Mesendoderm (in vitro differentiated cells): ENCODE results near the gene PCAT6.
A peak's percentile ranks its signal among the peaks of the same experiment; 100 is the strongest.

Experiments
- DNase-seq: peaks from one replicate; pipeline ENCODE4 v3.0.0; 2013
- H2AK5ac ChIP-seq: 2 replicates; pipeline ENCODE4 v1.6.1; 2013; ENCODE audit warnings: low read length, inconsistent platforms
- H2BK120ac ChIP-seq: 2 replicates; pipeline ENCODE4 v1.6.1; 2013; ENCODE audit warnings: low read depth, mild to moderate bottlenecking, low read length, moderate library complexity, mixed read lengths
- H2BK15ac ChIP-seq: replicated peaks from 2 replicates; pipeline ENCODE4 v1.6.1; 2013; ENCODE audit warnings: low read depth, mild to moderate bottlenecking, moderate library complexity
- H2BK5ac ChIP-seq: 2 replicates; pipeline ENCODE4 v1.6.1; 2013; ENCODE audit warnings: low read length, inconsistent platforms
- H3K18ac ChIP-seq: 2 replicates; pipeline ENCODE4 v1.6.1; 2013; ENCODE audit warnings: mild to moderate bottlenecking, low read length, mixed read lengths
- H3K23ac ChIP-seq: one replicate; pipeline ENCODE4 v1.6.1; 2013; ENCODE audit warnings: low read length
- H3K27ac ChIP-seq: 2 replicates; pipeline ENCODE4 v1.5.1; 2013; ENCODE audit warnings: low read depth, mild to moderate bottlenecking, inconsistent platforms, low read length, moderate library complexity
- H3K27me3 ChIP-seq: 2 replicates; pipeline ENCODE4 v1.6.1; 2013; ENCODE audit warnings: low read length, control low read depth, mild to moderate bottlenecking, inconsistent platforms; ENCODE audit not compliant: insufficient read depth, poor library complexity
- H3K36me3 ChIP-seq: 2 replicates; pipeline ENCODE4 v1.6.1; 2013; ENCODE audit warnings: low read length, inconsistent platforms; ENCODE audit not compliant: control insufficient read depth, insufficient read depth
- H3K4ac ChIP-seq: one replicate; pipeline ENCODE4 v1.6.1; 2013; ENCODE audit warnings: low read depth, mild to moderate bottlenecking, low read length, moderate library complexity
- H3K4me1 ChIP-seq: 2 replicates; pipeline ENCODE4 v1.6.1; 2013; ENCODE audit warnings: low read depth, low read length, inconsistent platforms; ENCODE audit not compliant: control insufficient read depth
- H3K4me2 ChIP-seq: 2 replicates; pipeline ENCODE4 v1.6.1; 2013; ENCODE audit warnings: low read length
- H3K4me3 ChIP-seq: 2 replicates; pipeline ENCODE4 v1.5.1; 2013; ENCODE audit warnings: mild to moderate bottlenecking, low read length
- H3K56ac ChIP-seq: one replicate; pipeline ENCODE4 v1.6.1; 2013; ENCODE audit warnings: low read length
- H3K79me1 ChIP-seq: 2 replicates; pipeline ENCODE4 v1.6.1; 2013; ENCODE audit warnings: low read length, inconsistent platforms
- H3K79me2 ChIP-seq: 2 replicates; pipeline ENCODE4 v1.6.1; 2013; ENCODE audit warnings: mild to moderate bottlenecking, low read length; ENCODE audit not compliant: control insufficient read depth, insufficient read depth
- H3K9ac ChIP-seq: 2 replicates; pipeline ENCODE4 v1.6.1; 2013; ENCODE audit warnings: low read length, inconsistent platforms
- H4K5ac ChIP-seq: one replicate; pipeline ENCODE4 v1.6.1; 2013; ENCODE audit warnings: low read length
- H4K8ac ChIP-seq: one replicate; pipeline ENCODE4 v1.6.1; 2013; ENCODE audit warnings: low read depth, mild to moderate bottlenecking, control low read depth, low read length, moderate library complexity
- WGBS: extraction: QIAGEN DNeasy Blood & Tissue Kit; methylation state at CpG from one replicate; pipeline ENCODE4 v1.1.7; 2013; ENCODE audit warnings: low lambda C conversion rate, missing lambda C conversion rate; ENCODE audit not compliant: insufficient coverage; ENCODE audit errors: extremely low coverage; 5-methylcytosine and 5-hydroxymethylcytosine counted together

Gene PCAT6

GRCh38 chr1:202807926-202808757 lies 2.6 kb upstream of the PCAT6 start, which contains the start of gene KDM5B:
KDM5B (minus strand) TSS chr1:202808421; CDS start chr1:202808305, 116 bp downstream.
- no peaks in the 10 kb centered on the region for H3K79me1 ChIP-seq
- no peak within 1 kb of the TSS for H2BK15ac ChIP-seq
- peak within 1 kb of the TSS; percentile 45 for H3K4me2 ChIP-seq
- peak; percentile 87 for DNase-seq
- H3K18ac ChIP-seq = peak within 1 kb of the TSS; percentile 99
- H3K36me3 ChIP-seq = no peaks in the 10 kb centered on the region
- no CpG with 5 or more reads among the region's 84 CpGs for WGBS
- peak within 1 kb of the TSS; percentile 78 for H3K27ac ChIP-seq
- H3K4ac ChIP-seq = peak within 1 kb of the TSS; percentile 94
- peak within 1 kb of the TSS; percentile 98 for H3K56ac ChIP-seq
- no peaks in the 10 kb centered on the region for H3K4me1 ChIP-seq
- peak within 1 kb of the TSS; percentile 55 for H2BK120ac ChIP-seq
- peak within 1 kb of the TSS; percentile 86 for H3K23ac ChIP-seq
- H2BK5ac ChIP-seq = peak within 1 kb of the TSS; percentile 87
- peaks cover 46% of the 10 kb centered on the region for H3K79me2 ChIP-seq
- peak within 1 kb of the TSS; percentile 28 for H4K8ac ChIP-seq
- no peak within 1 kb of the TSS for H2AK5ac ChIP-seq
- H3K4me3 ChIP-seq = peak within 1 kb of the TSS; percentile 95
- H3K27me3 ChIP-seq = no peaks in the 10 kb centered on the region
- peak within 1 kb of the TSS; percentile 98 for H3K9ac ChIP-seq
- no peak within 1 kb of the TSS for H4K5ac ChIP-seq

- Histone ChIP-seq H3K4ac (no peak overlapping the region), H3K23ac (no peak overlapping the region), H2BK120ac (no peak overlapping the region), H4K5ac (no peak overlapping the region), H3K56ac (peak overlapping the region; percentile 62), H3K79me2 (peaks cover 31% of the 10 kb centered on the region), H2BK15ac (no peak overlapping the region), H3K79me1 (no peaks in the 10 kb centered on the region), H3K4me2 (peak overlapping the region; percentile 5), H3K4me1 (no peaks in the 10 kb centered on the region), H3K27ac (no peak overlapping the region), H4K8ac (no peak overlapping the region), H2BK5ac (no peak overlapping the region), H3K9ac (peak overlapping the region; percentile 47), H3K27me3 (no peaks in the 10 kb centered on the region), H3K18ac (no peak overlapping the region), H3K4me3 (no peak overlapping the region), H3K36me3 (no peaks in the 10 kb centered on the region), H2AK5ac (no peak overlapping the region)
- DNase-seq = peak; percentile 28
- no CpG with 5 or more reads among the region's 15 CpGs for whole genome bisulfite sequencing
These were observed 1.1 kb upstream of the PCAT6 start for GRCh38 chr1:202809597-202810159.

- peak overlapping the region; percentile 88 for H3K4me2 ChIP-seq
- H4K5ac ChIP-seq = no peak overlapping the region
- no peaks in the 10 kb centered on the region for H3K79me1 ChIP-seq
- peak overlapping the region; percentile 86 for H3K56ac ChIP-seq
- no peaks in the 10 kb centered on the region for H3K36me3 ChIP-seq
- peak overlapping the region; percentile 79 for H3K9ac ChIP-seq
- H3K23ac ChIP-seq = no peak overlapping the region
- H2AK5ac ChIP-seq = no peak overlapping the region
- H3K79me2 ChIP-seq = peaks cover 27% of the 10 kb centered on the region
- DNase-seq = no peak
- no peak overlapping the region for H3K4ac ChIP-seq
- H2BK5ac ChIP-seq = peak overlapping the region; percentile 17
- H4K8ac ChIP-seq = no peak overlapping the region
- peak overlapping the region; percentile 38 for H3K4me3 ChIP-seq
- peak overlapping the region; percentile 52 for H3K18ac ChIP-seq
- no peaks in the 10 kb centered on the region for H3K27me3 ChIP-seq
- H2BK120ac ChIP-seq = no peak overlapping the region
- H3K27ac ChIP-seq = peak overlapping the region; percentile 72
- H3K4me1 ChIP-seq = no peaks in the 10 kb centered on the region
- no CpG with 5 or more reads among the region's 13 CpGs for WGBS
- peak overlapping the region; percentile 22 for H2BK15ac ChIP-seq
These were observed 550 bp upstream of the PCAT6 start for GRCh38 chr1:202810193-202810614.

GRCh38 chr1:202811296-202812175 lies 782 bp downstream of the PCAT6 start:
- Histone ChIP-seq H3K23ac (peak overlapping the region; percentile 89), H3K36me3 (no peaks in the 10 kb centered on the region), H3K56ac (peak overlapping the region; percentile 99), H2BK15ac (no peak overlapping the region), H3K4me3 (peak overlapping the region; percentile 88), H3K18ac (peak overlapping the region; percentile 86), H4K8ac (no peak overlapping the region), H3K27ac (no peak overlapping the region), H3K79me1 (no peaks in the 10 kb centered on the region), H4K5ac (no peak overlapping the region), H3K4me2 (peak overlapping the region; percentile 100), H3K27me3 (no peaks in the 10 kb centered on the region), H3K79me2 (peaks cover 16% of the 10 kb centered on the region), H2BK120ac (no peak overlapping the region), H3K4ac (peak overlapping the region; percentile 23), H3K4me1 (no peaks in the 10 kb centered on the region), H2BK5ac (peak overlapping the region; percentile 58), H3K9ac (peak overlapping the region; percentile 98), H2AK5ac (peak overlapping the region; percentile 44)
- peak; percentile 53 for DNase-seq
- no CpG with 5 or more reads among the region's 43 CpGs for WGBS

GRCh38 chr1:202812176-202813026 lies 1.6 kb downstream of the PCAT6 start:
- Histone ChIP-seq H3K27ac (no peak overlapping the region), H3K4me2 (no peak overlapping the region), H4K5ac (no peak overlapping the region), H4K8ac (no peak overlapping the region), H2BK120ac (no peak overlapping the region), H3K79me1 (no peaks in the 10 kb centered on the region), H3K4me1 (no peaks in the 10 kb centered on the region), H3K79me2 (peaks cover 8% of the 10 kb centered on the region), H3K23ac (no peak overlapping the region), H3K9ac (peak overlapping the region; percentile 8), H3K36me3 (no peaks in the 10 kb centered on the region), H3K4me3 (no peak overlapping the region), H3K56ac (no peak overlapping the region), H2AK5ac (no peak overlapping the region), H2BK15ac (no peak overlapping the region), H2BK5ac (no peak overlapping the region), H3K18ac (no peak overlapping the region), H3K27me3 (no peaks in the 10 kb centered on the region), H3K4ac (no peak overlapping the region)
- no CpG with 5 or more reads among the region's 9 CpGs for WGBS
- DNase-seq = peak; percentile 71
